ENCODE data around the gene TUBB3.
A peak's percentile ranks its signal among the peaks of the same experiment; 100 is the strongest.
"Not testable (repeated sequence)": the region's sequence is repeated elsewhere in the genome, so short reads cannot be mapped to it uniquely, and the experiment has no call there.

Gene TUBB3

DNA sequence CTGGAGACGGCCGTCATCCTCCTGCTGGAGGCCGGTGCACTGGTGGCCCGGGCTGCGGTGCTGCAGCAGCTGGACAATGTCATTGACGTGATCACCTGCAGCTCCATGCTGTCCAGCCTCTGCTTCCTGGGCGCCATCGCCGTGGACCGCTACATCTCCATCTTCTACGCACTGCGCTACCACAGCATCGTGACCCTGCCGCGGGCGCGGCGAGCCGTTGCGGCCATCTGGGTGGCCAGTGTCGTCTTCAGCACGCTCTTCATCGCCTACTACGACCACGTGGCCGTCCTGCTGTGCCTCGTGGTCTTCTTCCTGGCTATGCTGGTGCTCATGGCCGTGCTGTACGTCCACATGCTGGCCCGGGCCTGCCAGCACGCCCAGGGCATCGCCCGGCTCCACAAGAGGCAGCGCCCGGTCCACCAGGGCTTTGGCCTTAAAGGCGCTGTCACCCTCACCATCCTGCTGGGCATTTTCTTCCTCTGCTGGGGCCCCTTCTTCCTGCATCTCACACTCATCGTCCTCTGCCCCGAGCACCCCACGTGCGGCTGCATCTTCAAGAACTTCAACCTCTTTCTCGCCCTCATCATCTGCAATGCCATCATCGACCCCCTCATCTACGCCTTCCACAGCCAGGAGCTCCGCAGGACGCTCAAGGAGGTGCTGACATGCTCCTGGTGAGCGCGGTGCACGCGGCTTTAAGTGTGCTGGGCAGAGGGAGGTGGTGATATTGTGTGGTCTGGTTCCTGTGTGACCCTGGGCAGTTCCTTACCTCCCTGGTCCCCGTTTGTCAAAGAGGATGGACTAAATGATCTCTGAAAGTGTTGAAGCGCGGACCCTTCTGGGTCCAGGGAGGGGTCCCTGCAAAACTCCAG is 3.4 kb upstream of the TUBB3 start:
- no peak for DNase-seq

DNA sequence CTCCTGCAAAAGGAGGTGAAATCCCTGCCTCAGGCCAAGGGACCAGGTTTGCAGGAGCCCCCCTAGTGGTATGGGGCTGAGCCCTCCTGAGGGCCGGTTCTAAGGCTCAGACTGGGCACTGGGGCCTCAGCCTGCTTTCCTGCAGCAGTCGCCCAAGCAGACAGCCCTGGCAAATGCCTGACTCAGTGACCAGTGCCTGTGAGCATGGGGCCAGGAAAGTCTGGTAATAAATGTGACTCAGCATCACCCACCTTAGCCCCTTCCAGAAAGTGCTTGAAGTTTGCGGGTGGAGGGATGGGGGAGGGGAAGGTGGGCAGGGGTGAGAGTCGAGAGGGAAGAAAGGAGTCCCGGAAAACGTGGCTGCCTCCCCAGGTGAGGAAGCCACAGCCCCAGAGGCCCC is 2.4 kb upstream of the TUBB3 start:
- no peak for DNase-seq

GRCh38 chr16:89921131-89921701 is 1.9 kb upstream of the TUBB3 start:
- DNase-seq = no peak

GRCh38 chr16:89921702-89922476 is 1.3 kb upstream of the TUBB3 start:
- DNase-seq = no peak

GRCh38 chr16:89922477-89922883 is 662 bp upstream of the TUBB3 start:
- DNase-seq = no peak

DNA sequence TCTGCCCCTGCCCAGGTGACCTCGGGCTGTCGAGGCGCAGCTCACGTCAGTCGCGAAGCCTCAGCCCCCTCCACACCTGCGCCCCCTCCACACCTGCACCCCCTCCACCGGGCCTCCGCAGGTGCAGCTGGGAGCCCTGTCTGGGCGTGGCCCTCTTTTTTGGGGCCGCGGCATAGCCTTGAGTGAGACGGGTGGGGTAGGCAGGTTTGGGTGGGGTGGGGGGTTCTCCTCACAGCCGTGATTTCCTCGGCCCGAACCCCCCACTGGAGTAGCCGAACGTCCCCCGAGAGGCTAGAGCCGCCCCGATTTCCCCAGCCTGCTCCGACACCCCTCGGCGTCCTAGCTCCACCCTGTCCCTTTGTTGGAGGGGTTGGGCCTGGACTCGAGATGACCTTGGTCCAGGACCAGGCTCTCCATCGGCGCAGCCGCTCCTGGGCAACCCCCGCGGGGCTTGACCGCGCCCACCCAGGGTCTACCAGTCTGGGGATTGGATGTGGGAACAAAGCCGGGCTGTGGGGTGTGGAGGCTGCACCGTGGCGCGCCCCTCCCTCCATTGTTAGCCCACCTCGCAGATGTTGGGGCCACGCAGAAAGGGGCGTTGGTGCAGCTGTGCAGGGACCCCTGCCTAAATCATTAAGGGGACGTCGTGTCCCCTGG is 626 bp downstream of the TUBB3 start:
- DNase-seq = no peak

GRCh38 chr16:89924297-89924924 is 1.3 kb downstream of the TUBB3 start:
- DNase-seq = peak; percentile 48

DNA sequence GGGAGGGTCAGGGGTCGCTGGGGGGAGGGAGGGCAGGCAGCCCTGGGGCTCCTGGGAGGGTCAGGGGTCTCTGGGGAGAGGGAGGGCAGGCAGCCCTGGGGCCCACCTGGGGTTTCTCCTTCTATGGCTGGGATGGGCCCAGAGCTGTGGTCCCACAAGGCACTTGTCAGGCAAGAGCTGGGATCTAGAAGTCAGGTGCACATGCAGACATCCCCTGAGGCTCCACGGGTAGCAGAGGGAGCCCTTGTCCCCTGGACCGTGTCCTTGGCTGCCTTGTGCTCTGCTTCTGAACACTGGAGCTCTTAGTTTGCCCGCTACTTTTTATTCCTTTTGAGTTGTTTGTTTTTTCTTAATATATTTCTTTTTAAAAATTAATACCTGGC is 1.8 kb downstream of the TUBB3 start:
- DNase-seq = no peak

DNA sequence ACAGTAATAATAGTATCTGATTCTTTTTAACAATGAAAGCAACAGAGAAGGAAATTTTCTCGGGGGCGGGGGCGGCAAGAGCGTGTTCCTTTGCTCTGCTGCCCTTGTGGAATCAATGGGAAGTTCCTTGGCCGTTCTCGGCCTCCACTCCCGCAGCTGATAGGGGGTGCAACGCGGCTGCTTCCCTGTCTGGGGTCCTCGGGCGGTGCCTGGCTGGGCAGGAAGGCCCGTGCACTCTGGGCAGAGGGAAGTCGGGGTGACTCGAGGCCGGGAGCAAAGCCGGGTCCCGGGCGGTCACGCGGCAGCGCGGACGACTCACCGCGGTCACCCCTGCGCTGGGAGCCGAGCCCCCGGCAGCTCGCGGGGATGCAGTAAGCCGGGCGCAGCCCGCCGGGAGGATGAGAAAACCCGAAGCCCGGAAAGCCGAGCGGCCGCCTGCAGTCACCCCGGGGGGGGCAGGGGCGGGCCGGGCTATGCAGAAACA is 2.5 kb downstream of the TUBB3 start:
- DNase-seq = no peak

- no peak for DNase-seq
Observed at GRCh38 chr16:89931305-89931896, 8.3 kb downstream of the TUBB3 start.

- no peak for DNase-seq
Observed at GRCh38 chr16:89931964-89932363, 8.8 kb downstream of the TUBB3 start.

- not testable (repeated sequence) for DNase-seq
Observed at GRCh38 chr16:89934019-89934418, 10.9 kb downstream of the TUBB3 start.

- DNase-seq = no peak
Observed at GRCh38 chr16:89934611-89935553, 11.7 kb downstream of the TUBB3 start.

DNA sequence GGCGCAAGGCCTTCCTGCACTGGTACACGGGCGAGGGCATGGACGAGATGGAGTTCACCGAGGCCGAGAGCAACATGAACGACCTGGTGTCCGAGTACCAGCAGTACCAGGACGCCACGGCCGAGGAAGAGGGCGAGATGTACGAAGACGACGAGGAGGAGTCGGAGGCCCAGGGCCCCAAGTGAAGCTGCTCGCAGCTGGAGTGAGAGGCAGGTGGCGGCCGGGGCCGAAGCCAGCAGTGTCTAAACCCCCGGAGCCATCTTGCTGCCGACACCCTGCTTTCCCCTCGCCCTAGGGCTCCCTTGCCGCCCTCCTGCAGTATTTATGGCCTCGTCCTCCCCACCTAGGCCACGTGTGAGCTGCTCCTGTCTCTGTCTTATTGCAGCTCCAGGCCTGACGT is 12.5 kb downstream of the TUBB3 start:
- DNase-seq = not testable (repeated sequence)

DNA sequence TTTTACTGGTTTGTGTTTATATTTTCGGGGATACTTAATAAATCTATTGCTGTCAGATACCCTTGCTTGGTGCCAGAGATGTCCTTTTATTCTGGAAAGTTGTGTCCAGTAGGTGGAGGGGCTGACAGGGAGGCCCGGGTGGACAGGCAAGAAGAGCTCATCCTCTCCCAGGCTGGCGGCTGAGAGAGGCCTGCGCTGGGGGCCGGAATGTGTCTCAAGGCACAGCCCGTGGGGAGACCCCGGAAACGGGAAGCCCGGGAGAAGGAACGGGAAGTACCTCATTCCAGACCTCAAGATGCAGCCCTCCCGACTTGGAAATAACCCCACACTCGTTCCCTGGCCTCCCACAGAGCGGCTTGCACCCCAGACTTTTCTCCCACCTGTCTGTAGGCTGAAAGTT is 12.9 kb downstream of the TUBB3 start:
- DNase-seq = no peak

DNA sequence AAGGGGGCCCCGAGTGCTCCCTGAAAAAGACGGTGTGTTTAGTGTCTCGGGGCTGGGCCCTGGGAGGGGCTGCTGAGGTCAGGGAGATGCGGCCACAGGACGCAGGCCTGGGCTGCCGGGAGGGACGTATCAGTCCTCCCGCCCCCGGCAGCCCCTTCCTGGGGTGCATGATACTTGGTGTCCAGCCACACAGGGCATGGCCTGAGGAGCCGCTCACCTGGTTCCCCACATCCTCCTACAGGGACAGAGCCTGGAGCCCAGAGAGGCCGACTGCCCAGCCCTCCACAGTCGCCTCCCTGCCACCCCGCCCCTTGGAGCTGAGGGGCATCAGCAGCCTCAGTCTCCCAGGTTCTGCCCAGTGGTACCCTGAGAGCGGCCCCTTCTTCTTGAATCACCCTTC is 13.4 kb downstream of the TUBB3 start:
- no peak for DNase-seq

GRCh38 chr16:89936981-89937380 is 13.8 kb downstream of the TUBB3 start:
- no peak for DNase-seq

GRCh38 chr16:89938175-89938885 is 15.2 kb downstream of the TUBB3 start:
- DNase-seq = no peak

DNA sequence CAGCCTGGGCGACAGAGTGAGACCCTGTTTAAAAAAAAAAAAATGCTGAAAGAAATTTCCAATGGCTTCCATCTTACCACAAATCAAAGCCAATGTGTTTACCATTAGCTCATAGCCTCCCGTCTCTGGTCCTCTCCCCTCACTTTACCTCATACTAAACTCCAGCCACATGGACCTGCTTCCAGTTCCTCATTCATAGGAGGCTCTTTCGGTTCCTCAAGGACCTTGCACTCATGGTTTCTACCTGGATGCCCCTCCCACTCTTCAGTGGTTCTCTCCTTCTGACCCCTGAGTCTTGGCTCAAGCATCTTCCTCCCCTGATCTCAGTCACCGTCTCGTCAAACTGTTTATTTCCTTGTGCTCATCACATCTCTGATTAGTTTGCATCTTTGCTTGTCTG is 21.6 kb downstream of the TUBB3 start:
- DNase-seq = no peak

DNA sequence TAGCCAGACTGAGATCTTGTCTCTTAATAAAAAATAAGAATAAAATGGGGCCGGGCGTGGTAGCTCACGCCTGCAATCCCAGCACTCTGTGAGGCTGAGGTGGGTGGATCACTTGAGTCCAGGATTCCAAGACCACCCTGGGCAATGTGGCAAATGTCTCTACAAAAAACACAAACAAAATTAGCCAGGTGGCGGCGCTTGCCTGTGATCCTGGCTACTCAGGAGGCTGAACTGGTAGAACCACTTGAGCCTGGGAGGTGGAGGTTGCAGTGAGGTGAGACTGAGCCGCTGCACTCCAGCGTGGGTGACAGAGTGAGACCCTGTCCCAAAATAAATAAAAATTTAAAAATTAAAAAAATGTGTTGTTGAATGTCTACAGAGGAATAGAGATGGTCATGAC is 22.5 kb downstream of the TUBB3 start:
- DNase-seq = no peak

Data from CD4-positive, alpha-beta T cell treated with Interleukin-21 for 1 hour (primary cell).